HG03103 (cell line): ENCODE data around the gene RAB11FIP4.
"Not testable (repeated sequence)": the region's sequence is repeated elsewhere in the genome, so short reads cannot be mapped to it uniquely, and the experiment has no call there.

Experiments
- ATAC-seq: cut with Tn5 transposase; IDR thresholded peaks from one replicate; pipeline ENCODE4 v1.9.1; 2021; ENCODE audit warnings: low read depth; ENCODE audit not compliant: unreplicated experiment

RAB11FIP4 gene

GRCh38 chr17:31391496-31391949 lies at the start of gene RAB11FIP4:
TSS of gene RAB11FIP4 (plus strand) at chr17:31391675. CDS start at chr17:31391853, 178 bp downstream.
- no peak for ATAC-seq

DNA sequence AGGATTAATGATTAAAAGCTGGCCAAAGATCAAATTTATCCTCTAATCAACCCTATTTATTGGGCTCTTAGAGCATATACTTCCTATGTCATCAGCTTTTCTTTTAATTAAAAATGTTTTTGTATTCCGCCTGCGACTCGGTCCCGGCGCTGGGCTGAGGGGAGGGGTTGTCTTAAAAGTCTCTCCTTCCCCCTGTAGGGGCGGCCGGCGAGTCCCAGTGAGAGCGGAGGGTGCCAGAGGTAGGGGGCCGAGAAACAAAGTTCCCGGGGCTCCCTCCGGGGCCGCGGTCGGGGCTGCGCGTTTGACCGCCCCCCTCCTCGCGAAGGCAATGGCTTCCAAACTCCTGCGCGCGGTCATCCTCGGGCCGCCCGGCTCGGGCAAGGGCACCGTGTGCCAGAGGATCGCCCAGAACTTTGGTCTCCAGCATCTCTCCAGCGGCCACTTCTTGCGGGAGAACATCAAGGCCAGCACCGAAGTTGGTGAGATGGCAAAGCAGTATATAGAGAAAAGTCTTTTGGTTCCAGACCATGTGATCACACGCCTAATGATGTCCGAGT lies 46.2 kb upstream of the RAB11FIP4 start:
- not testable (repeated sequence) for ATAC-seq

GRCh38 chr17:31349454-31349853 lies 42.0 kb upstream of the RAB11FIP4 start:
- ATAC-seq, result no peak

DNA sequence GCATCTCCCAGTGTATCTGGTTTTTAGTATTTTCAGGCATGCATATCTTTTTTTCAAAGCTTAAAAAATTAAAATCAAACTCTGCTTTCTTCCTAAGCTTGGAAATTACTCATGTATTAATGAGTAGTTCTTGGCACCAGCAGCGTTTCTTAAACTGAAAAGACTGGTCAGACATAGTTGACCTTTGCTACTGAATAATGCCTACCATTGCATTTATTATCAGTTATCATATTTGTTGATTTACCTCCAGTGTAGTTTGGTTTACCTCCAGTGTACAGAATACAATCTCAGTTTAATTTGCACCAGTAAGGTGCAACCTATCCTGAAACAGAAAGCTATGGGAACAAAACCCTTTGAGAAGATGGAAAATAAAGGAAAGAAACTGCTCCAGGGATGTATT lies 35.5 kb upstream of the RAB11FIP4 start:
- ATAC-seq, result no peak

DNA sequence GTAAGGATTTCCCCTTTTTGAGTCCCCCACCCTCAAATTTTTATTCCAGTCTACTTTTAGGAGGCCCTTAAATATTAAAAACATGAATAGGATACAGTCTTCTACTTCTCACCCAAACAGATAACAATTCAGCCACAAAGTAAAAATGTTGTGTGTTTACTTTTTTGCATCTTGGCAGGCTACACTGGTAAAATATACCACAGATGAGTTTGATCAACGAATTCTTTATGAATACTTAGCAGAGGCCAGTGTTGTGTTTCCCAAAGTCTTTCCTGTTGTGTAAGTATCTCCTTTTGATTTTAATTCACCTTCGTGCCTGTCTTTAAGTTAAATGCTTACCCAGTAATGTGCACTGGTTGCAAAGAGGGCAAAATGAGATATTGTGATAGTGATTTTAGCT lies 34.4 kb upstream of the RAB11FIP4 start:
- no peak for ATAC-seq

DNA sequence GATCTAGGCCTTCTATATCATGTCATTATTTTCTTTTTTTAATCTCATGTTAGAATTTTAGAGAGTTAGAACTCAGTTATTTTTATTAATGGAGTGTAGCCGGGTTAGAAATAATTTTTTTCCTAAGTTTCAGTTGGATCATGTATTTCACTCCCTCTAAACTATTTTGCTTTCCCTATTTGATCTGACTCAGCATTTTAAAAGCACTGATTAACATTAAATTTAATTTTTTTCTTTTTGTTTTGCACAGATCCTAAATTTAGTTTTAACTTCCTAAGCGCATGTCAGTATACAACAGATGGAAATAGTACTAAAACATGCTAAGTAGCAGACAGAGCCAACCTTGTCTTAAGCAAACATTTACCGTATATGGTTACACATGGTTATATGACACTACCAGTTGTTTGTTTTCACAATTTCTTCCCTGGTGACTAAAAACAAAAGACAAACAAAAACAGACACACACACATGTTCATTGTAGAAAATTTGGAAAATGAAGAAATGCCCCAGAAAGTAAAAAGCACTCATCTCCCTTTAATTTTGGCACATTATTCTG lies 33.6 kb upstream of the RAB11FIP4 start:
- no peak for ATAC-seq

DNA sequence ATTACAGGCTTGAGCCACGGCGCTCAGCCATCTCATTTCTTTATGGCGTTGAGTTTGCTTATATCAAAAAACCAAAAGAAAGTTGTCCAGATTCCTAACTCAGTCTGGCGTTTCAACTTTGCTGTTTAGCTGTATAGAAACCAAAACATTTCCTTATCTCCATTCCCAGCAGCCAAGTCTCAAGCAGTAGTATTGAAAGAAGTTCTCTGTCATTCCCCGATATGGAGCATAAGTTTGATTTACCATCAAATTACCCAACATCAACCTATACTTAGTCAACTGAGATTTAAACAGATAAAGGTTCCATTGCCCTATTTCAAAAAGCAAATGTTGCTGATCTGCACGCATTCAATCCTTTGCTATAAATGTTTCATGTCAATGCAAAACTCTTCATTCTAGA lies 27.5 kb upstream of the RAB11FIP4 start:
- ATAC-seq, result no peak

DNA sequence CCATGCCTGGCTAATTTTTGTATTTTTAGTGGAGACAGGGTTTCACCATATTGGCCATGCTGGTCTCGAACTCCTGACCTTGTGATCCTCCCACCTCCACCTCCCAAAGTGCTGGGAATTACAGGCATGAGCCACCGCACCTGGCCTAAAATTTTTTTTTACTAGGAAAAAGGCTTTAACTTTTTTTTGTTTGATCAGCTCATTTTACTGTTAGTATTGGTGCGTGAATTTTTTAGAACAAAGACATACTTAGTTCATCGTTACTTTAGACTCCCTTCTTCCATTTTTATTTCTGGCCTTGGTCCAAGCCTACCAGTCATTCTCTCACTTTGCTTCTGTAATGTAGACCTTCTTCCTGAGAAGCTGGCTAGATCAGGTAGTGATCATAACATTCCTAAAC lies 25.4 kb upstream of the RAB11FIP4 start:
- no peak for ATAC-seq

DNA sequence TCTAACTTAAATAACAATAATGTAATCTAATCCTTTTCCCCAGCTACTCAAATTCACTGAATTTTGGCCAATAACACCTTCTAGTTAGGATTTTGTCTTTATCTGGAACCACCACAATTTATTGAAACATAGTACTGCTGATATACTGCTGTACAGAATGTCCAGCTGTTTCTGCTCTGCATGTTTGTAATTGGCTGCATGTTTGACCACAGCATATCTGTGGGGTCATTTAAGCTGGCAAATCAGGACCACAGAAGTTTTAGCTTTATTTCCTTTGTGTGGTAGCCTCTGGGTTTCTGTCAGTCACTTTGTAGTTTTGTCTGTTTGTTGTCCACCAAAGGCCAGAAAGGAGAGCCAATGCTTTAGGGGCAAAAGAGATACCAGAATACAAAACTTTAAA lies 22.2 kb upstream of the RAB11FIP4 start:
- ATAC-seq, result no peak

DNA sequence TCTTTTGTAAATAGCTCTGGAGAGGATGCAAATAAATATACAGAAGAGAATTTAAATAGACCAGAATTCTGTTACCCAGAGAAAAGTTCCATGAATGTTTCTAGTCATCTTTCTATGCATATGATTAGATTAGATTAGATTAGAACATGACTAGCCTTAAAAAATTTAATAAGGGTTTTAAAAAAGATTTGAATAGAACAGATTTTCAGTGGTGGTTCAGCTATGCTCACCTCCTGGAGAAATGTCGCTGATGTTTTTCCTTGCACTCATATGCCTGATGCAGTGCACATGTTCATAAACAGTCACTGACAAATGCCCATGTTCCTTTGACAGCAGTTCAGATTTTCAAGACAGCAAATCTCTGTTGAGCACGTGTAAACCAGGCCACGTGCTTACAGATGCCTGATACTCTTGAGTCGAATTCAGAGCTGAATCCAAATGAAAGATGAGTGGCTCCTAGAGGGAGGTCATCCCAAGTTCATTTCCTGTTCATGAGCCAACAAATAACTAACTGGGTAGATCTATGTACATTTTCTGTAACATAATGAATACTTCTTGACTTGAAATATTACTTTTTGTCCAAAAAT lies 19.9 kb upstream of the RAB11FIP4 start:
- no peak for ATAC-seq

DNA sequence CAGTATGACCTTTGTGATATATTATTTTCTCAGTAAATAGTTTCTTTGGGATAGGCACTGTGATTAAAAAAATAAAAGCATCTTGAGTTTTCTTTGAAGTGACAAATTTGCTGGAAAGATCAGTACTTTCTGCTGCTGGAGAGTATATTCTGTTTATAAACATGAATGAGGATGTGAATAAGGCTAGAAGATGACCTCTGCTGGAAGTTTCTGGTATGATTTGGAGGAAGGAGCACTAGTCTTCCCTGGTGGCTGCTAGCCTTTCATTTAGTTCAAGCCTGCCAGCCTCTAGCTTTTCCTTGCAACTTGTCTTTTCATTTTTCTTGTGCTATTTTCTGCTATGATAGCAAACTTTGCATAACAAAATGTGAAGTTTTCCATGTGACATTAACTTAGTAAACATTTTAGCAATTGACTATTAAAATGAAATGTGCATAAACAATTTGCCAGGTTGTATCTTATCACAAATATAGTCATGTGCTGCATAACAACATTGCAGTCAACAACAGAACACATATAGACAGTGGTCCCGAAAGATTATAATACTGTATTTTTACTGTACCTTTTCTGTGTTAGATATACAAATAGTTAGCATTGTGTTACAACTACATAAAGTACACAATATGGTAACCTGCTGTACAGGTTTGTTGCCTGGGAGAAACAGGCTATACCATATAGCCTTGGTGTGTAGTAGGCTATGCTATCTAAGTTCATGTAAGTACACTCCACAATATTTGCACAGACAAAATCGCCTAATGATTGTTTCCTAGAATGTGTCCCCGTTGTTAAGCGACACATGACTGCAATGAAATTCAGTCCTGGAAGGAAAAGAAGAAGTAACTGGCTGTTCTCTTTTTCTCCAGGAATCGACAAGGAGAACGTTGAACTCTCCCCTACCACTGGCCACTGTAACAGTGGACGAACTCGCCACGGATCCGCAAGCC lies 18.1 kb upstream of the RAB11FIP4 start:
- no peak for ATAC-seq

DNA sequence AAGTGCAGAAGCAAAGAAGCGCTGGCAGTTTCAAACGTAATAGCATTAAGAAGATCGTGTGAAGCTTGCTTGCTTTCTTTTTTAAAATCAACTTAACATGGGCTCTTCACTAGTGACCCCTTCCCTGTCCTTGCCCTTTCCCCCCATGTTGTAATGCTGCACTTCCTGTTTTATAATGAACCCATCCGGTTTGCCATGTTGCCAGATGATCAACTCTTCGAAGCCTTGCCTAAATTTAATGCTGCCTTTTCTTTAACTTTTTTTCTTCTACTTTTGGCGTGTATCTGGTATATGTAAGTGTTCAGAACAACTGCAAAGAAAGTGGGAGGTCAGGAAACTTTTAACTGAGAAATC lies 17.4 kb upstream of the RAB11FIP4 start:
- no peak for ATAC-seq

DNA sequence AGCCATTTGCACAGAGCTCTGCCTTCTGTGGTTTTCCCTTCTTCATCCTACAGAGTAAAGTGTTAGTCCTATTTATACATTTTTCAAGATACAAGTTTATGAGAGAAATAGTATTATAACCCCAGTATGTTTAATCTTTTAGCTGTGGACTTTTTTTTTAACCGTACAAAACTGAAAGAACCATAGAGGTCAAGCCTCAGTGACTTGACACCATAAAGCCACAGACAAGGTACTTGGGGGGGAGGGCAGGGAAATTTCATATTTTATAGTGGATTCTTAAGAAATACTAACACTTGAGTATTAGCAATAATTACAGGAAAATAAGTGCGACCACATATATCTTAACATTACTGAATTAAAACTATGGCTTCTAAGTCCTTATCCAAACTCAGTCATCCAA lies 17.0 kb upstream of the RAB11FIP4 start:
- ATAC-seq, result no peak

DNA sequence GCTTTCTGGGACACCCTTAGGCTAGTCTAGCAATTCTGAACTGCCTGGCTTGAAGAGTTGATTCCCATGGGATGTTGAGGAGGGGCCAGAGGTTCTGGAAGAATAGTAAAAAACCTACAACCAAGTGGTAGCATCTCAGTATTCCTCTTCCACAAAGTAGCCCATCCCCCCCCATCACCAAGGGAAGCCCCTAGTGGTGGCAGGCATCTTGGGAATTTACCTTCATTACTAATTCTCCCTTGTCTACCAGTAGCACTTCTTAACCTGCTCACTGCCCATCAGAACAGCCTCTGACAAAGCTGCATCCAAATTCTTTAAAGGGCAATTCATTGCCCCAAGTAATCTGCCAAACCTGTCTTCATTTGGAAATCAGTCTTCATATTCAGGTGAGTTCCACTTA lies 12.8 kb upstream of the RAB11FIP4 start:
- no peak for ATAC-seq

DNA sequence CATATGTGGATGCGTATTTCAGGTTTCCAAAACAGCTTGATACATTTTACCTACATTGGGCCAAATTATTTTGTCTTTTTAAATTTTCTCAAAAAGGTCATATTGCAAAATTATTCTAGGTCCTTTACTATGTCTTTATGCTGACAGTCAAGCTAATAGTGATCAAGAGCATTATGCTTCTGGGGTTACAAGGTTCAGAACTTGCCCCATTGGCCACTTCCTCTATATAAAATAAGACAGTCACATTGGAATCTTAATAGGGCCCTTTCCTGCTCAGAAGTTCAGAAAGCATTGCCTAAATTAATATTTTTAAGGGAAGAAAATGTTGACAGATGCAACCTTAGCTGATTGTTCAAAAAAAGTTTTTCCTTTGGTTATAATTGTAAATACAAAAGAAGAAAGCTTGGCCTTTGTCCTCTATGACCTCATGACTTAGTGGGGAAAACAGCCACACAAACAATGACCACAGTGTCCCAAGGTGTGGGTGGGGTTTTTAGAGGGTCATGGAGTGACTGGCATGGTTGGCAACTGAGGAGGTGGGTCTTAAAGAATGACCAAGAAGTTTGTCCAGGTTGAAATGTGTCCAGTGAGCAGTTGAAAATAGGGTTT lies 11.8 kb upstream of the RAB11FIP4 start:
- no peak for ATAC-seq

DNA sequence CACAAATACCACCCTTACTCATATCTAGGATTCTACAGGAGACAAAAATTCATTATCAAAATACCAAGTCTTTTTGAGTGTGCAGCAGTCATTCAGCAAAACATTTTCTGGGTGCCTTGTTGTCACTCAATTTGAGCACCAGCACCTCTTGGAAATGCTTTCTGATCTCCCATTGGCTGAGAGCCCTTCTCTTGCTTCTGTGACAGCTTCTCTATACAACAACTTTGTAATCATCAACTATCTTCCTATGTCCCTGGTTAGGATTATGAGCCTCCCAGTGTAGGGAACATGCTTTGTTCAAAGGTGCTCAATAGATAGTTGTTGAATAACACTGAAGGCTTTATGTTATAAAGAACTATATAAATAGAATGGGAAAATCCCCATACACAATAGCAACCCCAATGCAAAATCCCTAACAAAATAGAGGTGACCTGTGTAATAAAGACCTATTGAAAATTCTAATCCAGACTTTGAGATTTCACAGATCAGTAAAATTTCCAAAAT lies 10.3 kb upstream of the RAB11FIP4 start:
- ATAC-seq, result no peak

DNA sequence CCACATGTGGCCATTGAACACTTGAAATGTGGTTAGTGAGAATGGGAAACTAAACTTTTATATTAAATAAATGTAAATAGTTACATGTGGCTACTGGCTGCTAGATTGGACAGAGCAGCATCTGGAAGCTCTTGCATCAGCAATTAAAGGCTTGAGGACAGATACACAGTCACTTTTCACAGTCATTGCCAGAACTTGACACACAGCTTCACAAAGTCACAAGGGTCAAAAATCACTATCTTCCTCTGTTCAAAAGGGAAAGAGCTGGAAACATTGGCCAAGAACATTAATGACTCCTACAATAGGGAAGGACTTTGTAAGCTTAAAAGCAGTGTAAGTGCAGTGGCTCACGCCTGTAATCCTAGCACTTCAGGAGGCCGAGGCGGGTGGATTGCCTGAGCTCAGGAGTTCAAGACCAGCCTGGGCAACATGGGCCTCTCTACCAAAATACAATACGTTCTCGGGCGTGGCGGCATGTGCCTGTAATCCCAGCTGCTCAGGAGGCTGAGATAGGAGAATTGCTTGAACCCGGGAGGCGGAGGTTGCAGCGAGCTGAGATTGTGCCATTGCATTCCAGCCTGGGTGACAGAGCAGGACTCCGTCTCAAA lies 8.7 kb upstream of the RAB11FIP4 start:
- not testable (repeated sequence) for ATAC-seq

DNA sequence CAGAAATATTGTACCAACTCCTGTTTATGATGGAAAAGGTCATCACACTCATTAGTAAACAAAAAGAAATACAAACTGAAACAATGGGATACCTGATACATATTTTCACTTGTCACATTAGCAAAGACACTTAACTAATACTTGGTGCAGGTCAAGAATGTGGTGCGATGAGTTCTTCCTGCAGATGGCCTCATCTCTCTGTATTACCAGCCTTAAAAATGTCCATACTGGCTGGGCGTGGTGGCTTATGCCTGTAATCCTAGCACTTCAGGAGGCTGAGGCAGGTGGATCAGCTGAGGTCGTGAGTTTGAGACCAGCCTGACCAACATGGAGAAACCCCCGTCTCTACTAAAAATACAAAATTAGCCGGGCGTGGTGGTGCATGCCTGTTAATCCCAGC lies 8.0 kb upstream of the RAB11FIP4 start:
- not testable (repeated sequence) for ATAC-seq

GRCh38 chr17:31385428-31386285 lies 5.8 kb upstream of the RAB11FIP4 start:
- no peak for ATAC-seq
